ENCODE results near the gene SRPK3. TPM values are rescaled to one million over a fixed set of nuclear protein-coding genes. Genes with fewer than 3 reads are reported as not detected.

SRPK3 gene
- total RNA-seq, 1 experiment from 2014 or later: 0.46 TPM

GRCh38 chrX:153812220-153812619, 31.4 kb downstream of the SRPK3 start:
- no peak for DNase-seq
- no peak overlapping the region for H3K27ac ChIP-seq
- H3K4me1 ChIP-seq (replicated peaks; ENCODE audit: insufficient read depth): no peaks in the 10 kb centered on the region
- no peaks in the 10 kb centered on the region for H3K79me2 ChIP-seq (ENCODE audit: low read depth)
- H3F3A ChIP-seq (ENCODE audit: insufficient read depth, low read depth): no peaks in the 10 kb centered on the region
- POLR2A ChIA-PET (ENCODE audit: unreplicated experiment): no interaction called here
- CTCF ChIA-PET: no interaction called here
- H4K20me1 ChIP-seq (ENCODE audit: insufficient read depth): no peaks in the 10 kb centered on the region
- no peaks in the 10 kb centered on the region for H3K9me2 ChIP-seq (ENCODE audit: insufficient read depth)
- no peaks in the 10 kb centered on the region for H3K9me3 ChIP-seq (ENCODE audit: insufficient read depth, low read depth)
- no peak overlapping the region for H3K4me2 ChIP-seq
- no peak overlapping the region for H2AFZ ChIP-seq
- no peaks in the 10 kb centered on the region for H3K36me3 ChIP-seq (ENCODE audit: low read depth)
- peaks cover 62% of the 10 kb centered on the region for H3K27me3 ChIP-seq (ENCODE audit: insufficient read depth, low read depth)
- no peak overlapping the region for H3K4me3 ChIP-seq
- intact Hi-C loops (cut with micrococcal nuclease; ENCODE audit: unreplicated experiment): no loop called here
- no TSS peak for BruUV-seq (replicated peaks)
- TF ChIP-seq EZH2 (IDR thresholded peaks at IDR 0.05; ENCODE audit: low read depth) (no peak), CTCF (conservative IDR thresholded peaks at IDR 0.05) (no peak)

GRCh38 chrX:153813161-153813560, 32.3 kb downstream of the SRPK3 start:
- H3K36me3 ChIP-seq (ENCODE audit: low read depth): no peaks in the 10 kb centered on the region
- H3K27ac ChIP-seq: no peak overlapping the region
- no peaks in the 10 kb centered on the region for H4K20me1 ChIP-seq (ENCODE audit: insufficient read depth)
- H3K4me1 ChIP-seq (replicated peaks; ENCODE audit: insufficient read depth): no peaks in the 10 kb centered on the region
- H3K4me2 ChIP-seq: no peak overlapping the region
- H3F3A ChIP-seq (ENCODE audit: insufficient read depth, low read depth): no peaks in the 10 kb centered on the region
- intact Hi-C loops (cut with micrococcal nuclease; ENCODE audit: unreplicated experiment): no loop called here
- ChIA-PET POLR2A (ENCODE audit: unreplicated experiment) (no interaction called here), CTCF (no interaction called here)
- H3K27me3 ChIP-seq (ENCODE audit: insufficient read depth, low read depth): peaks cover 70% of the 10 kb centered on the region
- no peaks in the 10 kb centered on the region for H3K79me2 ChIP-seq (ENCODE audit: low read depth)
- H3K4me3 ChIP-seq: no peak overlapping the region
- no TSS peak for BruUV-seq (replicated peaks)
- TF ChIP-seq CTCF (conservative IDR thresholded peaks at IDR 0.05) (no peak), EZH2 (IDR thresholded peaks at IDR 0.05; ENCODE audit: low read depth) (no peak)
- H3K9me3 ChIP-seq (ENCODE audit: insufficient read depth, low read depth): no peaks in the 10 kb centered on the region
- H3K9me2 ChIP-seq (ENCODE audit: insufficient read depth): no peaks in the 10 kb centered on the region
- no peak for DNase-seq
- H2AFZ ChIP-seq: no peak overlapping the region

GRCh38 chrX:153814591-153815315, 33.9 kb downstream of the SRPK3 start:
- no peaks in the 10 kb centered on the region for H3K9me2 ChIP-seq (ENCODE audit: insufficient read depth)
- no peak for TF ChIP-seq EZH2 (IDR thresholded peaks at IDR 0.05; ENCODE audit: low read depth)
- no peak for TF ChIP-seq CTCF (conservative IDR thresholded peaks at IDR 0.05)
- ChIA-PET CTCF (no interaction called here), POLR2A (ENCODE audit: unreplicated experiment) (no interaction called here)
- no peak overlapping the region for H3K27ac ChIP-seq
- H3K4me1 ChIP-seq (replicated peaks; ENCODE audit: insufficient read depth): no peaks in the 10 kb centered on the region
- no peak overlapping the region for H3K4me3 ChIP-seq
- no peak overlapping the region for H3K4me2 ChIP-seq
- intact Hi-C loops (cut with micrococcal nuclease; ENCODE audit: unreplicated experiment): no loop called here
- no peak for DNase-seq
- H3K9me3 ChIP-seq (ENCODE audit: insufficient read depth, low read depth): no peaks in the 10 kb centered on the region
- no peaks in the 10 kb centered on the region for H3F3A ChIP-seq (ENCODE audit: insufficient read depth, low read depth)
- no peaks in the 10 kb centered on the region for H3K79me2 ChIP-seq (ENCODE audit: low read depth)
- no peaks in the 10 kb centered on the region for H4K20me1 ChIP-seq (ENCODE audit: insufficient read depth)
- peaks cover 67% of the 10 kb centered on the region for H3K27me3 ChIP-seq (ENCODE audit: insufficient read depth, low read depth)
- no TSS peak for BruUV-seq (replicated peaks)
- H2AFZ ChIP-seq: no peak overlapping the region
- H3K36me3 ChIP-seq (ENCODE audit: low read depth): no peaks in the 10 kb centered on the region

Measured in PC-9 (cell line).